Hematopoietic multipotent progenitor cell (in vitro differentiated cells): ENCODE data around the gene FOXL2. TPM values are rescaled to one million over a fixed set of nuclear protein-coding genes. Genes with fewer than 3 reads are reported as not detected.

ENCODE experiments used
- DNase-seq, 3 donors: peaks; one replicate each; pipeline ENCODE4 v3.0.0-alpha.2; 2011 to 2015; ENCODE audit warnings: low read depth in 2 of 3, low spot score in 2 of 3
- total RNA-seq: library from RNA; depleted of rRNA; stranded (reverse); fragments of >200 nt; gene quantifications from one replicate; pipeline ENCODE4 v1.2.3, GENCODE V29; 2012

The FOXL2 gene
- total RNA-seq, 1 donor: under 0.01 TPM

- DNase-seq: peak in 2 of 3 donors; percentile 43 to 61
Measured at GRCh38 chr3:138945709-138946662, 951 bp downstream of the FOXL2 start.

GRCh38 chr3:138944929-138945708, 1.8 kb downstream of the FOXL2 start:
- DNase-seq: peak in 2 of 3 donors; percentile 30 to 50

DNA sequence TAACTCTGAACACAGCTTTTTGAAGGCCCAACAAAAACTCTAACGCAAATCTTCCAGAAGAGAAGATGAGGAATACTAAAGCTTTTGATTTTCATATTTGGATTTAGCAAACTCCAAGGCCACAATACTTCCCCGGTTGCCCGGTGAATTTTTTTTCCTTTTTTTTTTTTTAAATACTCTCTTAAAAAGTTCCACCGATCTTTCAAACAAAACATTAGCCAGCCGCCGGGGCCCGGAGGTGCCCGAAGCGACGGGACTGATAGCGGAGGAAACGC, 2.3 kb downstream of the FOXL2 start:
- DNase-seq: no peak

GRCh38 chr3:138943724-138944653, 2.9 kb downstream of the FOXL2 start:
- DNase-seq: peak in 2 of 3 donors; percentile 24 to 62

DNA sequence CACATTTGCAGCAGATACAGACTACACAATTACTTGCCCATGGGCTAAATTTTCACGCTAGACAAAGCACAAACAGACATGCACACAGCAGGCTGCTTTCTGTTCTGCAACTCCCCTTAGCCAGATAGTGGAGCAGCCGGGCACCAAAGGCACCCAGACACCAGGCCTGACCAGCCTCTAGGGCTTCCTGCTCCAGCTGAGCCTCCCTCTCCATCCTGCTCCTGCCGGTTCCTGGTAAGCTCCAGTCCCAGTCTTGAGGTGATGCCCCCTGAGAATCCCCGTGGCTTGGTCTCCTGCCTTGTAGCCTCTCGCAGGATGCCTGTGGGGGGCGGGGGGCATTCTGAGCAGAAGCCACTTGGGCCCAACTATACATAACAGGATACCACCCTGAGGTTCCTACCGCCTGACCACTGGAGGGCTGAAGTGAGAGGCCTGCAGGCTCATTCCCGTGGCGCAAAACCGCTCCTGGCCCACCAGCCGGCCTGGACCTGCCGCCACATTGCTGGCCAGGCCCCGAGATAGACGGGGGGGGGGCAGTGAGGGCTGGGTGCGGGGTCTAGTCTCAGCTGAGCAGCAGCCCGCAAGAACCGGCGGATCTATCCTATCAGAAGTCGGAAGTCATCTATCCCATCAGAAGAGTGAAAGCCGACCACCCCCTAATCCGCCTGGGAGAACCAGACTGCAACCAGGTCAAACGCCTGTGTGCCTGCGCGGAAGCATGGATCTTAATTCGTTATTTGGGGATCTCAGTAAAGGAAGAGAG, 3.9 kb downstream of the FOXL2 start:
- no peak for DNase-seq

GRCh38 chr3:138942271-138942670, 4.7 kb downstream of the FOXL2 start:
- no peak for DNase-seq

GRCh38 chr3:138941259-138941885, 5.6 kb downstream of the FOXL2 start:
- peak in 1 of 3 donors; percentile 63 for DNase-seq

GRCh38 chr3:138940446-138940845, 6.5 kb downstream of the FOXL2 start:
- DNase-seq: no peak

- DNase-seq: no peak
Measured at GRCh38 chr3:138939561-138940241, 7.2 kb downstream of the FOXL2 start.

GRCh38 chr3:138938877-138939560, 7.9 kb downstream of the FOXL2 start:
- DNase-seq: no peak

DNA sequence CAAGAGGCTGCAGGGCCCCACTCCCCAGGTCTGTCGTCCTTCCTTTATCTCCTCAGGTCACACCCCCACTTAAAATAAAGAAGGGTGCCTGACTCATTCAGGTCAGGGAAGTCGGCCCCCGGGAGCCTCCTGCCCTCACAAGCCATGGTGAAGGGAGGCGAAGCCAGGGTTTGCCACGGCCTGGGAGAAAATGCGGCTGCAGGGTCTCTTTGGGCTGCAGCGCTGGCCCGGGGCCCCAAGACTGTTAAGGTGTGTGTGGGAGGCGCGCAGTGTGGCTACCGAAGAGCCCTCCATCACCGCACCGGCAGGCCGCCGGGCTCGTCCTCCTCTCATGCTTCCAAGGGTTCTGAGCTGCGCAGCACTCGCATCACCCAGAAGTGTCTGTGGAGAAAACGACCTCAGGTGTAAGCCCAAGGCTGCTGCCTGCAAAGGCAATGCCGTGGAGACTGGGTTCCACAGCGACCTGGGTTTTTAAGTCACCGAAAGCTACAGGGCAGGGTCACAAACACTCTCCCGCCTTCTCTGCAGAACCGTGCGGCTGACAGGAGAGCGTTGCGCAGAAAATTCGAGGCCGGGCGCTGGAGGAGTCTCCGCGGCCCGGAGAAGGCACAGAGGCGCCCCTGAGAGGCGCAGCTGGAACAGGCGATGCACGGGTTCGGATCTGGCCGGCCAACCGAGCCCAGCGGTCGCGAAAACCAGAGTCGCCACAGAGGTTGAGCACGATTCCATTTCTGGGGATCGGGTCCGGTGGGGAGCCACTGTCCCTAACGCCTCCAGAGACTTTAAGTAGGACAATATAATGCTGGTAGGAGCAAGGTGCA, 8.7 kb downstream of the FOXL2 start:
- DNase-seq: no peak

GRCh38 chr3:138937690-138938055, 9.3 kb downstream of the FOXL2 start:
- no peak for DNase-seq

- DNase-seq: no peak
Measured at GRCh38 chr3:138936741-138937689, 9.9 kb downstream of the FOXL2 start.

DNA sequence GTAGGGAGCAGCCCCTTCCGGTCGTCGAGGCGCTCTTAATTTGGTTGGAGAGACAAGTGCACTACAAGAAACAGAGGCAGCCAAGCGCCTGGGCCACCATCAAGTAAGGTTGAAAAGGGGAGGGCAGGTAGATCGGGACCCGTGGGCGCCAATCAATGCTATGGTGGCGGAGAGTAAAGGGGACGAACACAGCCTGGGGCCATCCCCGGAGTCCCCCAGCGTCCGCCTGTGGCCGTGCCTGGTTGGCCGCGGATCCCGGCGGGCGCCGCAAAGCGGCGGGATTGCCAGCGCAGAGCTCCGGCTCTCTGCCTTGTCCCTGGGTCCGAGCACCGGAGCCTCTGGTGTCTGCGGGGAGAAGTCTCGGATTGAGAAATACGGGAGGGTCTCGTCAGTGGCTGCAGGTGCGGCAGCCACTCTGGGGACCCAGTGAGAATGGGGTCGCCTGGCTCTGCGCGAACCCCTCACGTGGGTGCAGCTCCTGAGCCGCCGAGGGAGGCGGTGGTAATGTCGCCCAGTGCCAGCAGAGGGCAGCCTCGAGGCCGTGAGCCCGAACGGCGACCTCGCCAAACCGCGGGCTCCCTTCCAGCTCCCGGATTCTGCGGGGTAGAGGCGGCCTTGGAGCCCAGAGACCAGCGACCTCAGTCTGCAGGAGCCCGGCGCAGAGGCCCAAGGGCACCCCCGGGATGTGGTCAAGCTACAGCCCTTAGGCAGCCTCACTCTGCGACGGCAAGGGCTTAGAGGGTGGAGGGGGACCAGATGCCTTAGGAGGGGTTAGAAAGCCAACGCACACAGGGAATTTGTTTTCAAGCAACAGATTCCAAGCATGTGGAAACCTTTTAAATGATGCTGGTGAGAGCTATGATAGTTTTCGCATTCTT, 10.8 kb downstream of the FOXL2 start:
- DNase-seq: peak in 2 of 3 donors; percentile 64 to 66

- DNase-seq: no peak
Measured at GRCh38 chr3:138935505-138935862, 11.5 kb downstream of the FOXL2 start.
